ENCODE results near the gene FBXO5. TPM values are rescaled to one million over a fixed set of nuclear protein-coding genes. Genes with fewer than 3 reads are reported as not detected.
A peak's percentile ranks its signal among the peaks of the same experiment; 100 is the strongest.

The FBXO5 gene
- total and polyA plus RNA-seq, 12 donors, result 1.2 to 19.2 (median 4.3) TPM

- WGBS, 4 donors, result 89 to 94% (median 91%) methylated on average over 24 of the region's 24 CpGs
- no peaks in the 10 kb centered on the region for H3K9me3 ChIP-seq (replicated peaks in 1 of 3)
- no peaks in the 10 kb centered on the region for H3K4me1 ChIP-seq (replicated peaks in 1 of 2)
- no peak for TF ChIP-seq POLR2A (IDR thresholded peaks at IDR 0.05)
- TF ChIP-seq CTCF (IDR thresholded peaks at IDR 0.05), result no peak
- DNase-seq, result no peak
- H3K27me3 ChIP-seq, result peaks cover 5% of the 10 kb centered on the region
- H3K36me3 ChIP-seq (replicated peaks in 1 of 2), result no peaks in the 10 kb centered on the region
- intact Hi-C loops (cut with DNase I), result loop anchor here in 1 of 2 donors (5.0 kb wide), 1 partner anchor 63 kb away; no protein-coding TSS in a partner anchor
- no peak overlapping the region for H3K27ac ChIP-seq
- no peak overlapping the region for H3K4me3 ChIP-seq
Observed at GRCh38 chr6:152959333-152959732, 23.5 kb downstream of the FBXO5 start.

- Histone ChIP-seq H3K27me3 (peaks cover 5% of the 10 kb centered on the region), H3K4me3 (no peak overlapping the region), H3K27ac (no peak overlapping the region), H3K9me3 (replicated peaks in 1 of 3) (no peaks in the 10 kb centered on the region), H3K36me3 (replicated peaks in 1 of 2) (no peaks in the 10 kb centered on the region), H3K4me1 (replicated peaks in 1 of 2) (no peaks in the 10 kb centered on the region)
- WGBS, 4 donors, result 55 to 70% (median 59%) methylated on average over 1 of the region's 1 CpG
- TF ChIP-seq CTCF (IDR thresholded peaks at IDR 0.05) (no peak), POLR2A (IDR thresholded peaks at IDR 0.05) (no peak)
- DNase-seq, result no peak
- intact Hi-C loops (cut with DNase I), result loop anchor here in 1 of 2 donors (5.0 kb wide), 1 partner anchor 65 kb away; no protein-coding TSS in a partner anchor
Observed at GRCh38 chr6:152957796-152958195, 25.0 kb downstream of the FBXO5 start.

GRCh38 chr6:152954443-152954842, 28.4 kb downstream of the FBXO5 start:
- Histone ChIP-seq H3K36me3 (replicated peaks in 1 of 2) (no peaks in the 10 kb centered on the region), H3K27me3 (peaks cover 18% of the 10 kb centered on the region), H3K27ac (no peak overlapping the region), H3K9me3 (replicated peaks in 1 of 3) (no peaks in the 10 kb centered on the region), H3K4me1 (replicated peaks in 1 of 2) (no peaks in the 10 kb centered on the region), H3K4me3 (no peak overlapping the region)
- 50 to 61% (median 55%) methylated on average over 3 of the region's 3 CpGs for whole genome bisulfite sequencing, 4 donors
- TF ChIP-seq CTCF (IDR thresholded peaks at IDR 0.05), result no peak
- no peak for TF ChIP-seq POLR2A (IDR thresholded peaks at IDR 0.05)
- intact Hi-C loops (cut with DNase I), result no loop called here
- no peak for DNase-seq

- WGBS, 4 donors, result 67 to 71% (median 68%) methylated on average over 7 of the region's 7 CpGs
- DNase-seq, result no peak
- Histone ChIP-seq H3K4me3 (no peak overlapping the region), H3K9me3 (replicated peaks in 1 of 3) (no peaks in the 10 kb centered on the region), H3K4me1 (replicated peaks in 1 of 2) (no peaks in the 10 kb centered on the region), H3K27ac (no peak overlapping the region), H3K36me3 (replicated peaks in 1 of 2) (no peaks in the 10 kb centered on the region), H3K27me3 (peaks cover 18% of the 10 kb centered on the region)
- TF ChIP-seq CTCF (IDR thresholded peaks at IDR 0.05) (peak; percentile 38 to 54 (median 40)), POLR2A (IDR thresholded peaks at IDR 0.05) (no peak)
- intact Hi-C loops (cut with DNase I), result no loop called here
Observed at GRCh38 chr6:152952866-152953509, 29.9 kb downstream of the FBXO5 start.

Measured in adrenal gland (tissue), 12 donors.